ENCODE data around the gene P2RX1.
"Not testable (repeated sequence)": the region's sequence is repeated elsewhere in the genome, so short reads cannot be mapped to it uniquely, and the experiment has no call there.

The P2RX1 gene

GRCh38 chr17:3951420-3951819 lies 35.2 kb upstream of the P2RX1 start:
- no peak for DNase-seq (ENCODE audit: low read depth)

GRCh38 chr17:3951003-3951402 lies 34.7 kb upstream of the P2RX1 start:
- DNase-seq (ENCODE audit: low read depth), result no peak

- DNase-seq (ENCODE audit: low read depth), result no peak
Observed at GRCh38 chr17:3950584-3950983, 34.3 kb upstream of the P2RX1 start.

GRCh38 chr17:3949418-3949817 lies 33.2 kb upstream of the P2RX1 start:
- no peak for DNase-seq (ENCODE audit: low read depth)

GRCh38 chr17:3948551-3948950 lies 32.3 kb upstream of the P2RX1 start:
- DNase-seq (ENCODE audit: low read depth), result not testable (repeated sequence)

- DNase-seq (ENCODE audit: low read depth), result no peak
Observed at GRCh38 chr17:3947318-3947810, 31.1 kb upstream of the P2RX1 start.

- no peak for DNase-seq (ENCODE audit: low read depth)
Observed at GRCh38 chr17:3946711-3947235, 30.5 kb upstream of the P2RX1 start.

GRCh38 chr17:3944485-3945388 lies 28.5 kb upstream of the P2RX1 start:
- no peak for DNase-seq (ENCODE audit: low read depth)

GRCh38 chr17:3943240-3943891 lies 27.1 kb upstream of the P2RX1 start:
- no peak for DNase-seq (ENCODE audit: low read depth)

- no peak for DNase-seq (ENCODE audit: low read depth)
Observed at GRCh38 chr17:3940965-3941698, 24.9 kb upstream of the P2RX1 start.

GRCh38 chr17:3937359-3937758 lies 21.1 kb upstream of the P2RX1 start:
- DNase-seq (ENCODE audit: low read depth), result no peak

GRCh38 chr17:3935825-3936355 lies 19.6 kb upstream of the P2RX1 start:
- DNase-seq (ENCODE audit: low read depth), result no peak

- no peak for DNase-seq (ENCODE audit: low read depth)
Observed at GRCh38 chr17:3935140-3935542, 18.9 kb upstream of the P2RX1 start.

- no peak for DNase-seq (ENCODE audit: low read depth)
Observed at GRCh38 chr17:3929764-3930163, 13.5 kb upstream of the P2RX1 start.

- no peak for DNase-seq (ENCODE audit: low read depth)
Observed at GRCh38 chr17:3929181-3929580, 12.9 kb upstream of the P2RX1 start.

- DNase-seq (ENCODE audit: low read depth), result no peak
Observed at GRCh38 chr17:3928406-3928805, 12.1 kb upstream of the P2RX1 start.

- DNase-seq (ENCODE audit: low read depth), result no peak
Observed at GRCh38 chr17:3927628-3928340, 11.5 kb upstream of the P2RX1 start.

GRCh38 chr17:3926860-3927627 lies 10.8 kb upstream of the P2RX1 start:
- DNase-seq (ENCODE audit: low read depth), result no peak

- no peak for DNase-seq (ENCODE audit: low read depth)
Observed at GRCh38 chr17:3925684-3926485, 9.6 kb upstream of the P2RX1 start.
